Skeletal muscle satellite cell (primary cell): Measurements from ENCODE around the gene SPG11.
"Not testable (repeated sequence)": the region's sequence is repeated elsewhere in the genome, so short reads cannot be mapped to it uniquely, and the experiment has no call there.

Experiments
- H3K27me3 ChIP-seq: 2 replicates; pipeline ENCODE4 v1.7.0; 2013; ENCODE audit warnings: low read length; ENCODE audit not compliant: control insufficient read depth, insufficient read depth
- H3K36me3 ChIP-seq: 2 replicates; pipeline ENCODE4 v1.7.0; 2013; ENCODE audit warnings: mild to moderate bottlenecking, control low read depth, low read length; ENCODE audit not compliant: insufficient read depth
- H3K4me1 ChIP-seq: 2 replicates; pipeline ENCODE4 v1.7.0; 2013; ENCODE audit warnings: low read length; ENCODE audit not compliant: control insufficient read depth, insufficient read depth
- H3K4me2 ChIP-seq: 2 replicates; pipeline ENCODE4 v1.7.0; 2013; ENCODE audit warnings: mild to moderate bottlenecking, low read length
- H3K4me3 ChIP-seq: 2 replicates; pipeline ENCODE4 v1.7.0; 2013; ENCODE audit warnings: low read length
- H3K9ac ChIP-seq: 2 replicates; pipeline ENCODE4 v1.7.0; 2013; ENCODE audit warnings: mild to moderate bottlenecking, low read depth, low read length, moderate library complexity
- H3K9me3 ChIP-seq: replicated peaks from 2 replicates; pipeline ENCODE4 v1.7.0; 2013; ENCODE audit warnings: mild to moderate bottlenecking, control low read depth, low read length

SPG11 gene

GRCh38 chr15:44549152-44549551 lies 114.3 kb downstream of the SPG11 start:
- H3K9me3 ChIP-seq, H3K9ac ChIP-seq, H3K4me3 ChIP-seq, H3K27me3 ChIP-seq, H3K4me2 ChIP-seq: not testable (repeated sequence)
- Histone ChIP-seq H3K4me1 (peaks cover 22% of the 10 kb centered on the region), H3K36me3 (peaks cover 31% of the 10 kb centered on the region)

- Histone ChIP-seq H3K9ac (no peak overlapping the region), H3K36me3 (peaks cover 22% of the 10 kb centered on the region), H3K4me2 (peak overlapping the region; percentile 34), H3K9me3 (no peaks in the 10 kb centered on the region), H3K4me1 (peaks cover 43% of the 10 kb centered on the region), H3K4me3 (no peak overlapping the region), H3K27me3 (no peaks in the 10 kb centered on the region)
Observed at GRCh38 chr15:44545913-44546802, 117.3 kb downstream of the SPG11 start.

GRCh38 chr15:44544745-44545144 lies 118.7 kb downstream of the SPG11 start:
- H3K4me2 ChIP-seq, H3K9ac ChIP-seq, H3K4me3 ChIP-seq, H3K9me3 ChIP-seq, H3K27me3 ChIP-seq: not testable (repeated sequence)
- peaks cover 28% of the 10 kb centered on the region for H3K36me3 ChIP-seq
- H3K4me1 ChIP-seq: peaks cover 43% of the 10 kb centered on the region

GRCh38 chr15:44542596-44542995 lies 120.9 kb downstream of the SPG11 start:
- Histone ChIP-seq H3K9me3 (no peaks in the 10 kb centered on the region), H3K4me1 (peaks cover 47% of the 10 kb centered on the region), H3K4me2 (peak overlapping the region; percentile 60), H3K4me3 (no peak overlapping the region), H3K36me3 (peaks cover 28% of the 10 kb centered on the region), H3K9ac (peak overlapping the region; percentile 20), H3K27me3 (no peaks in the 10 kb centered on the region)

- no peaks in the 10 kb centered on the region for H3K27me3 ChIP-seq
- peak overlapping the region; percentile 60 for H3K4me2 ChIP-seq
- peak overlapping the region; percentile 18 for H3K4me3 ChIP-seq
- H3K9ac ChIP-seq: peak overlapping the region; percentile 45
- no peaks in the 10 kb centered on the region for H3K9me3 ChIP-seq
- peaks cover 42% of the 10 kb centered on the region for H3K4me1 ChIP-seq
- peaks cover 28% of the 10 kb centered on the region for H3K36me3 ChIP-seq
Observed at GRCh38 chr15:44541282-44541958, 122.0 kb downstream of the SPG11 start.

GRCh38 chr15:44537735-44538240 lies 125.7 kb downstream of the SPG11 start:
- peaks cover 34% of the 10 kb centered on the region for H3K4me1 ChIP-seq
- peak overlapping the region; percentile 98 for H3K9ac ChIP-seq
- H3K9me3 ChIP-seq: no peaks in the 10 kb centered on the region
- no peaks in the 10 kb centered on the region for H3K27me3 ChIP-seq
- H3K4me2 ChIP-seq: peak overlapping the region; percentile 94
- H3K4me3 ChIP-seq: peak overlapping the region; percentile 95
- peaks cover 35% of the 10 kb centered on the region for H3K36me3 ChIP-seq

GRCh38 chr15:44536962-44537734 lies 126.3 kb downstream of the SPG11 start, which contains the start of gene EIF3J:
EIF3J (plus strand) TSS chr15:44537147; CDS start chr15:44537195, 48 bp downstream.
- H3K4me2 ChIP-seq: peak within 1 kb of the TSS; percentile 94
- H3K9me3 ChIP-seq: no peaks in the 10 kb centered on the region
- peaks cover 32% of the 10 kb centered on the region for H3K36me3 ChIP-seq
- no peaks in the 10 kb centered on the region for H3K27me3 ChIP-seq
- peak within 1 kb of the TSS; percentile 95 for H3K4me3 ChIP-seq
- peaks cover 27% of the 10 kb centered on the region for H3K4me1 ChIP-seq
- peak within 1 kb of the TSS; percentile 98 for H3K9ac ChIP-seq

- H3K9ac ChIP-seq: peak overlapping the region; percentile 91
- H3K9me3 ChIP-seq: no peaks in the 10 kb centered on the region
- H3K4me2 ChIP-seq: peak overlapping the region; percentile 86
- peak overlapping the region; percentile 83 for H3K4me3 ChIP-seq
- H3K4me1 ChIP-seq: peaks cover 20% of the 10 kb centered on the region
- H3K27me3 ChIP-seq: no peaks in the 10 kb centered on the region
- peaks cover 28% of the 10 kb centered on the region for H3K36me3 ChIP-seq
Observed at GRCh38 chr15:44536302-44536961, 127.0 kb downstream of the SPG11 start.

- Histone ChIP-seq H3K36me3 (peaks cover 22% of the 10 kb centered on the region), H3K9me3 (no peaks in the 10 kb centered on the region), H3K9ac (peak overlapping the region; percentile 91), H3K4me1 (peaks cover 13% of the 10 kb centered on the region), H3K4me3 (peak overlapping the region; percentile 83), H3K4me2 (peak overlapping the region; percentile 86), H3K27me3 (no peaks in the 10 kb centered on the region)
Observed at GRCh38 chr15:44535523-44536301, 127.8 kb downstream of the SPG11 start.

- Histone ChIP-seq H3K4me2 (peak overlapping the region; percentile 86), H3K4me1 (peaks cover 13% of the 10 kb centered on the region), H3K36me3 (peaks cover 17% of the 10 kb centered on the region), H3K4me3 (peak overlapping the region; percentile 83), H3K9ac (no peak overlapping the region), H3K9me3 (no peaks in the 10 kb centered on the region), H3K27me3 (no peaks in the 10 kb centered on the region)
Observed at GRCh38 chr15:44535092-44535491, 128.4 kb downstream of the SPG11 start.
